Omental fat pad (tissue), 4 donors: ENCODE results near the gene MEF2C. TPM values are rescaled to one million over a fixed set of nuclear protein-coding genes. Genes with fewer than 3 reads are reported as not detected.

ENCODE experiments used
- ATAC-seq: fragments of 150-250 bp; one replicate; pipeline ENCODE4 v1.9.1; 2016; ENCODE audit warnings: mild to moderate bottlenecking, moderate library complexity; ENCODE audit not compliant: low FRiP score
- DNase-seq: peaks from one replicate; pipeline ENCODE4 v3.0.0-alpha.2; 2019; ENCODE audit warnings: low spot score
- CTCF ChIP-seq, 3 donors: fragments of 450-650 bp; IDR thresholded peaks; one replicate each; pipeline ENCODE4 v1.5.1; 2016 to 2017; ENCODE audit warnings: antibody characterized with exemption in 3 of 3, mild to moderate bottlenecking in 3 of 3, moderate library complexity in 2 of 3
- total RNA-seq, 4 donors: library from RNA; depleted of rRNA; stranded (reverse); fragments of >200 nt; gene quantifications; one replicate each; pipeline ENCODE4 v1.1.0, GENCODE V29; 2016

Gene MEF2C
- total RNA-seq, 4 donors from 2014 or later: 25.4 to 97.7 (median 44.0) TPM

GRCh38 chr5:88686726-88687125, 196.3 kb downstream of the MEF2C start:
- no peak for ATAC-seq
- no peak for TF ChIP-seq CTCF (IDR thresholded peaks at IDR 0.05)
- no peak for DNase-seq

- no peak for TF ChIP-seq CTCF (IDR thresholded peaks at IDR 0.05)
- ATAC-seq (no peak), DNase-seq (no peak)
These were observed 197.1 kb downstream of the MEF2C start for GRCh38 chr5:88685591-88686541.

GRCh38 chr5:88683506-88684135, 199.4 kb downstream of the MEF2C start:
- DNase-seq: no peak
- no peak for ATAC-seq
- no peak for TF ChIP-seq CTCF (IDR thresholded peaks at IDR 0.05)

GRCh38 chr5:88682881-88683361, 200.1 kb downstream of the MEF2C start:
- no peak for TF ChIP-seq CTCF (IDR thresholded peaks at IDR 0.05)
- no peak for ATAC-seq
- no peak for DNase-seq

GRCh38 chr5:88682131-88682530, 200.9 kb downstream of the MEF2C start:
- no peak for DNase-seq
- no peak for ATAC-seq
- TF ChIP-seq CTCF (IDR thresholded peaks at IDR 0.05): no peak

GRCh38 chr5:88681211-88681803, 201.7 kb downstream of the MEF2C start:
- no peak for DNase-seq
- TF ChIP-seq CTCF (IDR thresholded peaks at IDR 0.05): no peak
- ATAC-seq: no peak
